ENCODE measurements around the gene G3BP1.
A peak's percentile ranks its signal among the peaks of the same experiment; 100 is the strongest.
"Not testable (repeated sequence)": the region's sequence is repeated elsewhere in the genome, so short reads cannot be mapped to it uniquely, and the experiment has no call there.

G3BP1 gene

GRCh38 chr5:151787817-151788216, 16.1 kb downstream of the G3BP1 start:
- no peak overlapping the region for H3K27ac ChIP-seq
- no peak for DNase-seq (ENCODE audit: low read depth, low spot score)

DNA sequence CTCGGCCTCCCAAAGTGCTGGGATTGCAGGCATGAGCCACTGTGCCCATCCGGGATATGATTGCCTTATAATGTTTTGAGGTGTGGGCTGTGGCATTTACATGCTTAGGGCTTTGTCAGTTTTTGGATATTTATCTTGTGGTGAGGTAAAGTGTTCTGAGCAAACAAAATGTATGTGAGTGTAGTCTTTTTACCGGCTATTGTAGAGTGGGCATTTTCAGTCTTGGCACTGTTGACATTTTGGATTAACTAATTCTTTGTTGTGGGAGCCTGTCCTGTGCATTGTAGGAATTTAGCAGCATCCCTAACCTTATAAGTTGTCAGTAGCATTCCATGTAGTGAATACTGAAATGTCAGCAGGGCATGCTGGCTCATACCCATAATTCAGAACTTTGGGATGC, 21.6 kb downstream of the G3BP1 start:
- DNase-seq (ENCODE audit: low read depth, low spot score), result no peak
- no peak overlapping the region for H3K27ac ChIP-seq

DNA sequence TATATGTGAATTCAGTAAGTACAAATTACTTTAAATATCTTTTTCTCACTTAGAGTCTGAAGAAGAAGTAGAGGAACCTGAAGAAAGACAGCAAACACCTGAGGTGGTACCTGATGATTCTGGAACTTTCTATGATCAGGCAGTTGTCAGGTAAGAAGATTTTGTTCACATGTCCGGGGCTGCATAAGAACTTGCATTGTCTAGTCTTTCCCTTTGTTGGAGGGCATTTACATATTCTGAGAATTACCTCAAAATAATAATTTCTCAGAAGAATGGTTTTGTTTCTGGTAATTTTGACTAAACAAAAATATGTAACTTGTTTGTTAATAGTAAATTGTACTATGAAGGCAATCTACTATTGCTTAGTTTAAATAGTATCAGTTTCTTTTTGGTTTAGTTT, 23.7 kb downstream of the G3BP1 start:
- no peak overlapping the region for H3K27ac ChIP-seq
- DNase-seq (ENCODE audit: low read depth, low spot score), result no peak

DNA sequence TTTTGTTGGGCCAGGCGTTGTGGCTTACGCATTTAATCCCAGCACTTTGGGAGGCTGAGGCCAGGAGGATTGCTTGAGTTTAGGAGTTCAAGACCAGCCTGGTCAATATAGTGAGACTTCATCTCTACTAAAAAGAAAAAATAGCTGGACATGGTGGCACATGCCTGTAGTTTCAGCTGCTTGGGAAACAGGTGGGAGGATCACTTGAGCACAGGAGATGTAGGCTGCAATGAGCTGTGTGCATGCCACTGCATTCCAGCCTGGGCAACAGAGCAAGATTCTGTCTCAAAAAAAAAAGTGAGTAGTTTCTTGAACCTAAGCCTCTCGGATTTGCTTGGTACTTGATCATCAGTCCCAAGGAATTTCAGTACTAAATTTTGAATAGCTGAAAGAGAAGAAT, 26.9 kb downstream of the G3BP1 start:
- DNase-seq (ENCODE audit: low read depth, low spot score), result no peak
- H3K27ac ChIP-seq, result no peak overlapping the region

DNA sequence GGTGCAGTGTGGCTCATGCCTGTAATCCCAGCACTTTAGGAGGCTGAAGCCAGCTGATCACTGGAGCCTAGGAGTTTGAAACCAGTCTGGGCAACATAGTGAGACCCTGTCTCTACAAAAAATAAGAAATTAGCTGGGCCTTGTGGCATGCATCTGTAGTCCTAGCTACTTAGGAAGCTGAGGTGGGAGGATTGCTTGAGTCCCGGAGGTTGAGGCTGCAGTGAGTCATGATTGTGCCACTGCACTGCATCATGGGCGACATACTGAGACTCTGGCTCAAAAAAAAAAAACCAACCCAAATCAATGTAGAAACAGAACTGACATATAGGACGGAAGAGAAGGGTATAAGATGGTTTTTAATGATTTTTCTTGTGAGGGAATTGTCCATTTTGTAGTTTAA, 27.7 kb downstream of the G3BP1 start:
- no peak for DNase-seq (ENCODE audit: low read depth, low spot score)
- H3K27ac ChIP-seq, result no peak overlapping the region

GRCh38 chr5:151800532-151800931, 28.8 kb downstream of the G3BP1 start:
- H3K27ac ChIP-seq, result no peak overlapping the region
- no peak for DNase-seq (ENCODE audit: low read depth, low spot score)

- no peak overlapping the region for H3K27ac ChIP-seq
- DNase-seq (ENCODE audit: low read depth, low spot score), result no peak
These were observed 33.9 kb downstream of the G3BP1 start for GRCh38 chr5:151805414-151806223.

- DNase-seq (ENCODE audit: low read depth, low spot score), result no peak
- H3K27ac ChIP-seq, result no peak overlapping the region
These were observed 36.9 kb downstream of the G3BP1 start for GRCh38 chr5:151808451-151809169.

GRCh38 chr5:151810449-151810848, 38.7 kb downstream of the G3BP1 start:
- no peak for DNase-seq (ENCODE audit: low read depth, low spot score)
- peak overlapping the region; percentile 34 for H3K27ac ChIP-seq

DNA sequence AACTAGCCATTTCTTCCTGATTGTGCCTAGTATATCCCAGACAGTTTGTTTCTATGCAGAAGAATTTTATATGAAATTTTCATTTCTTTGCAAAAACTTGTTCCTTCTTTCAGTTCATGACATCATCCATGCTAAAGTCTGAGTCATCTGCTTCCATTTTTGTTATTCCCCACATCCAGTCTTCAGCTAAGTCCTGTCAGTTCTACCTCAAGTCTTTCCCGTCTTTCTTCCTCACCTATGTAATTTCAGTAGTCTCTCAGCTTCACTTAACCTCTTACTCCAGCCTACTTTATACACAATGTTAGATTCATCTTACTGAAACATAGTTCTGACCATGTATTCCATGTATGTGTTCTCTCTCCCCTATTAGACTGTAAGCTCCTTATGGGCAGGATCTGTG, 39.1 kb downstream of the G3BP1 start:
- DNase-seq (ENCODE audit: low read depth, low spot score), result no peak
- peak overlapping the region; percentile 34 for H3K27ac ChIP-seq

- peak overlapping the region; percentile 34 for H3K27ac ChIP-seq
- DNase-seq (ENCODE audit: low read depth, low spot score), result no peak
These were observed 40.0 kb downstream of the G3BP1 start for GRCh38 chr5:151811593-151812321.

GRCh38 chr5:151812757-151813309, 41.1 kb downstream of the G3BP1 start:
- no peak for DNase-seq (ENCODE audit: low read depth, low spot score)
- H3K27ac ChIP-seq, result no peak overlapping the region

DNA sequence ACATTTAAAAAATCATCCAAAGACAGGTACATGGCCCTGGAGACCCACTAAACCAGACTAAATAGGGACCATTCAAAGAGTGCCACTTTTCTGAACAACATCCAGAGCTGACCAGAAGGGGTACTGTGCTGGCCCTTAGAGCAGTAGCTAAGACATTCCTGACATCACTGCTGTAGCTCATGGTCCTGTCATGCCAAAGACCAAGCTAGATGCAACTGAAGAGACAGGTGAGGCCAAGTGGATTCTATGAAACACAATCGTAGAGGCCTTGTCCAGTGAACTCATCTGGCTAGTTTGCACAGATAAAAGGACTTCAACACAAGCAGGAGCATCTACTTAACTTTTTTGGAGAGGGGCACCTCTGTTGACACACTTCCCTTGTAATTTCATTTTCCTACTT, 43.3 kb downstream of the G3BP1 start:
- no peak overlapping the region for H3K27ac ChIP-seq
- DNase-seq (ENCODE audit: low read depth, low spot score), result no peak

- H3K27ac ChIP-seq, result no peak overlapping the region
- DNase-seq (ENCODE audit: low read depth, low spot score), result no peak
These were observed 48.1 kb downstream of the G3BP1 start for GRCh38 chr5:151819830-151820229.

DNA sequence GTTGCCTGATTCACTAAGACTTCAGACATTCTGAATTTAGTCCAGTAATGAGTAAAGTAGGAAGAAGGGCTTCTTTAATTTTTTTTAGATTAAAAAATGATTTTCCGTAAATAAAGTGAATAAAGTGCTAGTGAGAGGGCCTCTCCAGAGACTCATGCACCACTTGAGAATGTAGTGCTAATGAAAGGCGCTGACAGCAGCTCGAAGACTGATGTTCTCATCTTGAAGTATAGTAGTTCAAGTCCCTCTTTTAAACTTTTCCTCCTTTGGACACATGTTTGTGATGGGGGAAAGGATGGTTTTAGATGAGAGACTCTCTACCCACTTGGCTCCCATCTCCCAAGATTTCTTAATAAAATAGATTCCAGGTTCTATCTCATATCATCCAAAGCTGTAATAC, 48.5 kb downstream of the G3BP1 start:
- H3K27ac ChIP-seq, result no peak overlapping the region
- DNase-seq (ENCODE audit: low read depth, low spot score), result no peak

DNA sequence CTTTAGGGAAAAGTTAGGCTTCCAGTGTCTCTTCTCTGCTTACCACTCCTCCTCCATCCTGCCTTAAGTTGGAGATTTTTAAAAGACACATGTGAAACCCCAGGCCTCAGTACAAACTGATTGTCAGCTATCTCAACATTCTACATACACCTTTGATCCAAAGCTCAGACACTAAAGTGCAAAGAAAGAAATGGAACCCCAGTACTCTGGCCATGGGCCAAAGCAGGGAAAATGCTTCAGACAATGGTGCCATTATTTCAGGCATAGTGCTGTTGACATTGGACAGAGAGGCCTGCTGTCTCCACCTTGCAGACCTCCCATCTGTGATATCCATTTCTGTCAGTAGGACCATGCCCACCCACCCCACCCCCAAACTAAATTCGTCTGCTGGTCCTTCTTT, 49.1 kb downstream of the G3BP1 start:
- no peak for DNase-seq (ENCODE audit: low read depth, low spot score)
- no peak overlapping the region for H3K27ac ChIP-seq

- DNase-seq (ENCODE audit: low read depth, low spot score), result no peak
These were observed 50.4 kb downstream of the G3BP1 start for GRCh38 chr5:151822141-151822540.

GRCh38 chr5:151825445-151825844, 53.7 kb downstream of the G3BP1 start:
- no peak for DNase-seq (ENCODE audit: low read depth, low spot score)

More at GRCh38 chr5:151822141-151822540, 50.4 kb downstream of the G3BP1 start:
- H3K27ac ChIP-seq, result no peak overlapping the region

GRCh38 chr5:151829370-151829769, 57.6 kb downstream of the G3BP1 start:
- DNase-seq (ENCODE audit: low read depth, low spot score), result no peak
- no peak overlapping the region for H3K27ac ChIP-seq

More at GRCh38 chr5:151825445-151825844, 53.7 kb downstream of the G3BP1 start:
- no peak overlapping the region for H3K27ac ChIP-seq

GRCh38 chr5:151832843-151833242, 61.1 kb downstream of the G3BP1 start:
- not testable (repeated sequence) for H3K27ac ChIP-seq; DNase-seq (ENCODE audit: low read depth, low spot score)

GRCh38 chr5:151846765-151847164, 75.0 kb downstream of the G3BP1 start:
- no peak overlapping the region for H3K27ac ChIP-seq
- no peak for DNase-seq (ENCODE audit: low read depth, low spot score)

All from epithelial cell of prostate (primary cell).